Measurements from ENCODE around the gene GPC3. TPM values are rescaled to one million over a fixed set of nuclear protein-coding genes. Genes with fewer than 3 reads are reported as not detected.
"Not testable (repeated sequence)": the region's sequence is repeated elsewhere in the genome, so short reads cannot be mapped to it uniquely, and the experiment has no call there.

GPC3 gene
- total and polyA plus RNA-seq, 4 donors = 8.3 to 270 (median 52.4) TPM

DNA sequence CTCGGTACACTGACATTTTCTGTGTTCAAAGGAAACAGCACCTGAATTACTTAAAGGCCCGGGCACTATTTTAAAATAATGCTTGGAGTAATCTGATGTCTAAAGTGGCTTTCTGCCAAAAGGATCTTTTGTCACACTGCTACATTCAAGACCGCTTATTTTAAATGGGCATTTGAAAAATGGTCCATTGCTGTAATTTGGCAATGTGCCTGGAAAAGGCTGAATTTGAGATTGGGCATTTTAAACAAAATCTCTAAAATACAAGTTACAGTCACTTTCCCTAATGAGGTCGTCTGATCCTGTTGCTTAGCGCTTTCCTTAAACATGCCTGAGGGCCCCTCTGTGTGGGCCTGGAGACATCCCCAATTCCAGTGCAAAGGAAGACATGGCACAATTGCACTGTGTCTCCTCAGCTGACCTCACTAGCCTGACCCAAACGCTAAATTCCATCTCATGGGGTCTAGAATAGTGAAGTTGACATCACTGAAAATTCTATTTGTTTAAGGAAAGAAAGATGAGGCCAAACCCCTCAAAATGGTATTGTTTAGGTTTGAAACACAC lies 214.2 kb downstream of the GPC3 start:
- Histone ChIP-seq H3K36me3 (ENCODE audit: control insufficient read depth in 4 of 4, insufficient read depth in 4 of 4, low read length in 4 of 4) (no peaks in the 10 kb centered on the region), H3K27ac (ENCODE audit: low read depth in 1 of 2, low read length in 1 of 2) (no peak overlapping the region), H3K9me3 (ENCODE audit: control insufficient read depth in 4 of 4, insufficient read depth in 3 of 4, low read length in 3 of 4) (peaks cover 0 to 2% (median 0%) of the 10 kb centered on the region in 4 donors), H3K4me3 (no peak overlapping the region), H3K4me1 (ENCODE audit: control insufficient read depth in 5 of 5, insufficient read depth in 5 of 5, low read length in 5 of 5) (peaks cover 0 to 5% (median 0%) of the 10 kb centered on the region in 5 donors), H3K27me3 (ENCODE audit: control insufficient read depth in 3 of 3, insufficient read depth in 3 of 3, low read length in 2 of 3) (peaks cover 0 to 17% (median 9%) of the 10 kb centered on the region in 3 donors), H3K9ac (ENCODE audit: insufficient read depth in 1 of 2, low read length in 2 of 2) (no peak overlapping the region)
- 57 to 77% methylated on average over 6 of the region's 6 CpGs for WGBS, 2 donors
- ATAC-seq (ENCODE audit: insufficient read depth, low FRiP score) (no peak), DNase-seq (peak; percentile 39 to 75 (median 72))
- TF ChIP-seq, protein P1, sequence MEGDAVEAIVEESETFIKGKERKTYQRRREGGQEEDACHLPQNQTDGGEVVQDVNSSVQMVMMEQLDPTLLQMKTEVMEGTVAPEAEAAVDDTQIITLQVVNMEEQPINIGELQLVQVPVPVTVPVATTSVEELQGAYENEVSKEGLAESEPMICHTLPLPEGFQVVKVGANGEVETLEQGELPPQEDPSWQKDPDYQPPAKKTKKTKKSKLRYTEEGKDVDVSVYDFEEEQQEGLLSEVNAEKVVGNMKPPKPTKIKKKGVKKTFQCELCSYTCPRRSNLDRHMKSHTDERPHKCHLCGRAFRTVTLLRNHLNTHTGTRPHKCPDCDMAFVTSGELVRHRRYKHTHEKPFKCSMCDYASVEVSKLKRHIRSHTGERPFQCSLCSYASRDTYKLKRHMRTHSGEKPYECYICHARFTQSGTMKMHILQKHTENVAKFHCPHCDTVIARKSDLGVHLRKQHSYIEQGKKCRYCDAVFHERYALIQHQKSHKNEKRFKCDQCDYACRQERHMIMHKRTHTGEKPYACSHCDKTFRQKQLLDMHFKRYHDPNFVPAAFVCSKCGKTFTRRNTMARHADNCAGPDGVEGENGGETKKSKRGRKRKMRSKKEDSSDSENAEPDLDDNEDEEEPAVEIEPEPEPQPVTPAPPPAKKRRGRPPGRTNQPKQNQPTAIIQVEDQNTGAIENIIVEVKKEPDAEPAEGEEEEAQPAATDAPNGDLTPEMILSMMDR (IDR thresholded peaks at IDR 0.05; ENCODE audit: control extremely low read depth, extremely low read depth) = no peak

DNA sequence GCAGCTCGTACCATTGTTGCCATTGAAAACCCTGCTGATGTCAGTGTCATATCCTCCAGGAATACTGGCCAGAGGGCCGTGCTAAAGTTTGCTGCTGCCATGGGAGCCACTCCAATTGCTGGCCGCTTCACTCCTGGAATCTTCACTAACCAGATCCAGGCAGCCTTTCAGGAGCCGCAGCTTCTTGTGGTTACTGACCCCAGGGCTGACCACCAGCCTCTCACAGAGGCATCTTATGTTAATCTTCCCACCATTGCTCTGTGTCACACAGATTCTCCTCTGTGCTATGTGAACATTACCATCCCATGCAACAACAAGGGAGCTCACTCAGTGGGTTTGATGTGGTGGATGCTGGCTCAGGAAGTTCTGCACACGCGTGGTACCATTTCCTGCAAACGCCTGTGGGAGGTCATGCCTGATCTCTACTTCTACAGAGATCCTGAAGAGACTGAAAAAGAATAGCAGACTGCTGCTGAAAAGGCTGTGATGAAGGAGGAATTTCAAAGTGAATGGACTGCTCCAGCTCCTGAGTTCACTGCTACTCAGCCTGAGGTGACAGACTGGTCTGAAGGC lies 222.3 kb downstream of the GPC3 start:
- not testable (repeated sequence) for H3K9me3 ChIP-seq (ENCODE audit: control insufficient read depth in 4 of 4, insufficient read depth in 3 of 4, low read length in 3 of 4); H3K27ac ChIP-seq (ENCODE audit: low read depth in 1 of 2, low read length in 1 of 2); DNase-seq; H3K36me3 ChIP-seq (ENCODE audit: control insufficient read depth in 4 of 4, insufficient read depth in 4 of 4, low read length in 4 of 4); H3K4me3 ChIP-seq; ATAC-seq (ENCODE audit: insufficient read depth, low FRiP score); H3K9ac ChIP-seq (ENCODE audit: insufficient read depth in 1 of 2, low read length in 2 of 2); H3K4me1 ChIP-seq (ENCODE audit: control insufficient read depth in 5 of 5, insufficient read depth in 5 of 5, low read length in 5 of 5)
- H3K27me3 ChIP-seq (ENCODE audit: control insufficient read depth in 3 of 3, insufficient read depth in 3 of 3, low read length in 2 of 3) = peaks cover 3 to 16% (median 5%) of the 10 kb centered on the region in 3 donors
- 66 to 69% methylated on average over 7 of the region's 7 CpGs for WGBS, 2 donors

DNA sequence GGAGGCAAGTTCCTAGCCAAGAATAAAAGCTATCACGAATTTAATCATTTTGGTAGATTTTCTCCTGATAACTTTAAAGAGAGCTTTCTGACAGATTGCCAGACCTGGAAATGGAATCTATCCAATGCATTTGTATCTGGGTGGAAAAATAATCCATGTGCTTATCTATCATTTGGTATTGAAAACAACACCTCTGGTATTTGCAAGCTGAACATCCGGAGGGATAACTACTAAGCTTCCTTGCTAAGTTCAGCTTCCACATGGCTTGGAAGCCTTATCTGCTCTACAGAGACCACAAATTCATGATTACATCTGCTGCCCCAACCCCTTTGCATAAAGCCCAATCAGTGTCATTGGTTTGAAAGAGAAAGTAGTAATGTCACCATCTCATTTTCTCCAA lies 230.7 kb downstream of the GPC3 start:
- 70 to 89% methylated on average over 2 of the region's 2 CpGs for WGBS, 2 donors
- Histone ChIP-seq H3K9ac (ENCODE audit: insufficient read depth in 1 of 2, low read length in 2 of 2) (no peak overlapping the region), H3K36me3 (ENCODE audit: control insufficient read depth in 4 of 4, insufficient read depth in 4 of 4, low read length in 4 of 4) (peaks cover 0 to 5% (median 0%) of the 10 kb centered on the region in 4 donors), H3K4me1 (ENCODE audit: control insufficient read depth in 5 of 5, insufficient read depth in 5 of 5, low read length in 5 of 5) (no peaks in the 10 kb centered on the region), H3K27ac (ENCODE audit: low read depth in 1 of 2, low read length in 1 of 2) (no peak overlapping the region), H3K4me3 (no peak overlapping the region), H3K9me3 (ENCODE audit: control insufficient read depth in 4 of 4, insufficient read depth in 3 of 4, low read length in 3 of 4) (no peaks in the 10 kb centered on the region), H3K27me3 (ENCODE audit: control insufficient read depth in 3 of 3, insufficient read depth in 3 of 3, low read length in 2 of 3) (peaks cover 0 to 16% (median 13%) of the 10 kb centered on the region in 3 donors)
- DNase-seq = no peak
- ATAC-seq (ENCODE audit: insufficient read depth, low FRiP score) = no peak
- TF ChIP-seq, protein P1 (IDR thresholded peaks at IDR 0.05; ENCODE audit: control extremely low read depth, extremely low read depth) = no peak

DNA sequence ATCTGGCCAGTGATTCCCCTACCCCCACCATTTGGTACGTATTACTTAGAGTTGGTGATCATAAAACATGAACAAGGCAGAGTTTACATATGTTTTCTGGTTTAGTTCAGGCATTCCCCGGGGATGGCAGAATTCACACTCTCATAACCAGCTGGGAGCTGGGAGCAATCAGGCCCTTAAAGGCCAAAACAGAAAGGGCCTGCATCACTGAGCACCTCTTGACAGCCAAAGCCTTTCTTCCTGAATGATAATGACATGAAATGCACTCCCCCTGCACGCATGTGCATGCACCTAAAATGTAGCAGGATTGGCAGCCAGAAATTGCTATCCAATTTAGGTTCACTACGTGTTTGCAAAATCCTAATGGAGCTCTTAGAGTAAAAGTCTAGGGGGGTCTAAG lies 235.4 kb downstream of the GPC3 start:
- no peak for DNase-seq
- Histone ChIP-seq H3K4me3 (no peak overlapping the region), H3K4me1 (ENCODE audit: control insufficient read depth in 5 of 5, insufficient read depth in 5 of 5, low read length in 5 of 5) (peaks cover 0 to 4% (median 0%) of the 10 kb centered on the region in 5 donors), H3K27ac (ENCODE audit: low read depth in 1 of 2, low read length in 1 of 2) (no peak overlapping the region), H3K27me3 (ENCODE audit: control insufficient read depth in 3 of 3, insufficient read depth in 3 of 3, low read length in 2 of 3) (peaks cover 0 to 14% (median 13%) of the 10 kb centered on the region in 3 donors), H3K9ac (ENCODE audit: insufficient read depth in 1 of 2, low read length in 2 of 2) (no peak overlapping the region), H3K36me3 (ENCODE audit: control insufficient read depth in 4 of 4, insufficient read depth in 4 of 4, low read length in 4 of 4) (peaks cover 0 to 5% (median 0%) of the 10 kb centered on the region in 4 donors), H3K9me3 (ENCODE audit: control insufficient read depth in 4 of 4, insufficient read depth in 3 of 4, low read length in 3 of 4) (no peaks in the 10 kb centered on the region)
- no peak for ATAC-seq (ENCODE audit: insufficient read depth, low FRiP score)
- TF ChIP-seq, protein P1 (IDR thresholded peaks at IDR 0.05; ENCODE audit: control extremely low read depth, extremely low read depth) = no peak
- 63 to 78% methylated on average over 4 of the region's 4 CpGs for WGBS, 2 donors
